NT2/D1 (cell line): ENCODE results near the gene CTNNA3.

Experiments
- SUZ12 ChIP-seq: IDR thresholded peaks from 2 replicates; pipeline ENCODE4 v1.6.1; 2011; ENCODE audit not compliant: insufficient read length, insufficient read depth; ENCODE audit errors: extremely low read depth
- YY1 ChIP-seq: IDR thresholded peaks from 2 replicates; pipeline ENCODE4 v1.6.1; 2011; ENCODE audit not compliant: insufficient read length, insufficient read depth

DNA sequence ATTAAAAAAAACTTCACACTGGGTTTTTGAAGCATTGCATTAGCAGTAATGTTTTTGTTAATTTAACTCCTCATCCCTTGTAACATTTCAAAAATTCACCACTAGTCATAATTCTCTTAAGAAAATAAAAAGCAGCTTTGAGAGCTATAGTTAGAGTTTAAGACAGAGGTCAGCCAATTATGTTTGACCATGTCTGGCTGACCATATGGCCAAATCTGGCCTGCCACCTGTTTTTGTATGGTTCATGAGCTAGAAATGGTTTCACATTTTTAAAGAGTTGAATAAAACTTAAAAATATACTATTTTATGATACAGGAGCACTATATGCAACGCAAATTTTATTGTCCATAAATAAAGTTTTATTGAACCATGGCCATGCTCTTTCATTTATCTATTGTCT lies 843.2 kb downstream of the CTNNA3 start:
- TF ChIP-seq SUZ12 (no peak), YY1 (no peak)
